ENCODE data around the gene LSM8.
"Not testable (repeated sequence)": the region's sequence is repeated elsewhere in the genome, so short reads cannot be mapped to it uniquely, and the experiment has no call there.

The LSM8 gene

GRCh38 chr7:118214051-118214832, 30.3 kb downstream of the LSM8 start:
- DNase-seq: peak; percentile 78

GRCh38 chr7:118214833-118215182, 30.8 kb downstream of the LSM8 start:
- DNase-seq: no peak

DNA sequence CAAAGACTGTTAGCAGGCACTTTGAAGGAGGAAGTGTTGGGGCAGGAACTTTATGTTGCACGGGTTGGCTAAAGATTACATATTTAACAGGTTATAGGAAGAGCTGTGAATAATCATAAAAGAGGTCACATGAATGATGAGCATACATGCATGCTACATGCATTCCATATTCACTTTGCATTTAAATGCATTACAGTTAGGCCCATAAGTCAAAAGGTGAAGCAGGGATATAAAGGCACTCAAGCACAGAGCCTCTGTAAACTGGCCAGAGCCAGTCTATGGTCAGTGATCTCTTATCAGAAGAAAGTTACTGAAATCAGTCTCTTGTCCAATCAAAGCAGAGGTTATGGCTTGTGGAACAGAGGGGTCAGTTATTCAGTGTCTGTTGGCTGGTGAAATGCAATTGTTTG, 33.3 kb downstream of the LSM8 start:
- no peak for DNase-seq

DNA sequence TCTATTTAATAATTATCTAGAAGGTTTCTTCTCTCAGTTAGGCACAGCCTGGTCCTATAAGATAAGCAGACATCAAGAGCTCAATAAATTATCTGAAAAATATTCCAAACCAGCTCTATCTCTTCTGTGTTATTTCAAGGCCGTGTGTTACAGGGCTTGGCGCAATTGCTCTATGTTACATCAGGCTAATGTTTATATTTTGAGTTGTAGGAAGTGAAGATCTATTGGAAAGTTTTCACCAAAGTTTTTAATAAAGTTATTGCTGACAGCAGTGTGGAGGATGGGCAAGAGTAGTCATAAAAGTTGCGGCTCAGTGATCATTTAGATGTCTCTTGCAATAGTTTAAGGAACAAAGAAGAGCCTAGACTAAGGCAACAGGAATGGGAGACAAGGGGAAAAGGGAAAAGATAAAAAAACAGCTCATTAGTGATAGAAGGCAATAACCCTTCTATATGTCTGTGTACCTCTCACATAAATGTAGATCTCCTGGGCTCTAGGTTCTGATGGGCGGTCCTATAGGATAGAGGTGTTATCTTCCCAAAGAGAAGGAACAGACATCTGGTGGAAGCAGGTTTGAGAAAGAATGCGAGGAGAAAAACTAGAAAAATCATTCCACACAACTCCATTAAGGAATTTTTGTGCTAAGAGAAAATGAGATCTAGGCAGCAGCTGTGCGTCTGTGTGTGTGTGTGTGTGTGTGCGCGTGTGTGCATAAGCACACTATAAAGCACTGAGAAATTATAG, 34.6 kb downstream of the LSM8 start:
- no peak for DNase-seq

GRCh38 chr7:118219157-118219512, 35.2 kb downstream of the LSM8 start:
- no peak for DNase-seq

DNA sequence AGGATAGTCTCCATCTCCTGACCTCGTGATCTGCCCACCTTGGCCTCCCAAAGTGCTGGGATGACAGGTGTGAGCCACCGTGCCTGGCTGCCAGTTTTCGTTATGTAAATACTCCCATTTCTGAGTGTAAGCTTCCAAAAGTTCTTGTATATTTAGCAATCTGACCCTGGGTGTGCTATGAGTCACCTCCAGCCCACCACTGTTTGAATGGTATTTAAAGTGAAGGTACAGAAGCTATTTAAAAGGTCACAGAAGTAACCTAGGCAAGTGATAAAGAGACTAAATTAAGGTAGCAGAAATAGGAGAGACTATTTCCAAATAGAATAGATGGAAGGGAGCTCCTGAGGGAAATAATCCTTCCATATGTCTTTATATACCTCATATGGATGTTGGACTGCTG, 36.6 kb downstream of the LSM8 start:
- DNase-seq: no peak

- no peak for DNase-seq
Observed at GRCh38 chr7:118222591-118222990, 38.6 kb downstream of the LSM8 start.

DNA sequence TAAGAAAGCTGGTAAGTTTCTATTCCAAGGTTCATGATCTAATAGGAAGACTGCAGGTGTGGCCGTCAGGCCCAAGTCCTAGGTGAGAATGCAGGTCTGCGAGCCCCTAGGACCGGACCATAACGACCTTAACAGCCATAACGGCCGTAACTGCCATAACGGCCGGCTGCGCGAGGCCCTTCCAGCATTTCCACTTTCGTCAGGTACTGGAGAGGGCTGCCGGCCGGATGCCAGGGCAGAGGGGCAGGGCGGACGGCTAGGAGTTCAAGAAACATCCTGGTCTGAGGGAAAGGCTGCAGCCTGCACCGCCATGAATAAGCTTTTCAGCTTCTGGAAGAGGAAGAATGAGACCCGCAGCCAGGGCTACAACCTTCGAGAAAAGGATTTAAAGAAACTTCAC, 40.6 kb downstream of the LSM8 start, which contains the start of gene ANKRD7:
Gene ANKRD7, plus strand, starts transcription at position 184 of the 400 bp plus-strand sequence. Its CDS starts 127 bp downstream, at position 311.
- DNase-seq: no peak

DNA sequence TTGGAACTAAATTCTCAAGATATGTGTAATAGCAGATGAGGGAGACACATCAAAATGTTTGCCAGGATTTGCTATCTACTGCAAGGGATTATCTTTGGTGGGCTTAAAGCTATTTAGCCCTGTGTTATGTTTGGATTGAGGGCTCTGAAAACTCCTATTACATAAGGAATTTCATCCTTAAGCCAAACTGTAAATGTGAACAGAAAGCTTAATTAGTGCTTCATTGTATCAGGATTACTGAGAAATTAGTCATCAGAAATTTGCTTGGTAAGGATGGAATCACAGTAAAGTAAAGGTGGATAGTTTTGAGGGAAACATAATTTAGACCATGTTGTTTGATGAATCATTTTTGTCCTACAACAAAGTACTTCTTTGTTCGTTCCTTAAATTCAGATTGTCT, 48.9 kb downstream of the LSM8 start:
- no peak for DNase-seq

DNA sequence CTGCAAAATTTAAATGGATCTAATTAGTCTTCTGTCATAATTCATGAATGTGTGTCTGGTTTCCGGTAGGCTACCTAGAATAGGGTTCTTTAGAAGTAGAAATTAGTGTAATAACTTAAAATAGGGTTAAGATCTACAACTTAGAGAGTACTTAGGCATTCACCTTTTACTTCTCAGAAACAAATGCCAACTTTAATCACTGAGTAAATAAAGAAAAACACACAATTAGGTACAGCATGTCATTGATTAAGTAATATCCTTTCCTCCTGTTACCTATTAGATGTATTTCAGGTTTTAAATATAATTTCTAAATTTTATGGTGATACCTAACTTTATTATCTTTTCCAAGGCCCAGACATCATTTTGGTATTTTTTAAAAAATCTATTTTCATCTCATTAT, 49.8 kb downstream of the LSM8 start:
- DNase-seq: no peak

DNA sequence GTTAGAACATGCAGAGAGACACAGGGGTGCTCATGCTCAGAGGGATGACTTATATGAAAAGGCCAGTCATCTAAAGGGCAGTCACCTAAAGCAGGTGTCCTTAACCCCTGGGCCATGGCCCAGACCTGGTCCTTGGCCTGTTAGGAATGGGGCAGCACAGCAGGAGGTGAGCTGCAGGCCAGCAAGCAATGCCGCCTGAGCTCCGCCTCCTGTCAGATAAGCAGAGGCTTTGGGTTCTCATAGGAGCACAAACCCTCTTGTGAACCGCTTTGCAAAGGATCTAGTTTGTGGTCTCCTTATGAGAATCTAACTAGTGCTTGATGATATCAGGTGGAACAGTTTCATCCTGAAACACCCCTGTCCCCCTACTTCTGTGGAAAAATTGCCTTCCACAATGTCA, 55.0 kb downstream of the LSM8 start:
- no peak for DNase-seq

DNA sequence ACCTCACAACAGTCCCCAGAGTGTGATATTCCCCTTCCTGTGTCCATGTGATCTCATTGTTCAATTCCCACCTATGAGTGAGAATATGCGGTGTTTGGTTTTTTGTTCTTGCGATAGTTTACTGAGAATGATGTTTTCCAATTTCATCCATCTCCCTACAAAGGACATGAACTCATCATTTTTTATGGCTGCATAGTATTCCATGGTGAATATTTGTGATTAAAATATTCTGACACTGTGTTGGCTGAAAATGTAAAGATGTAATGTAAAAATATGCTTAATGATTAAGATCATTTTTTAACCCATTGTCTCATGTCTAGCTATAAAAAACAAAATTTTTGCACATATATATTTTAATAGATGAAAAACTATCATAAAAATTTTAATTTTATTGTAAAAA, 56.4 kb downstream of the LSM8 start:
- DNase-seq: not testable (repeated sequence)

All from CD4-positive, alpha-beta T cell treated with Interleukin-10 for 1 hour (primary cell).